Endothelial cell of umbilical vein (primary cell): Measurements from ENCODE around the gene TLE3. TPM values are rescaled to one million over a fixed set of nuclear protein-coding genes. Genes with fewer than 3 reads are reported as not detected.

ENCODE experiments used
- BruUV-seq: library from RNA; stranded (reverse); fragments of 400-500 nt; replicated peaks from 2 replicates; lab custom pipeline; 2021; lab: Mats Ljungman, UMichigan
- CTCF ChIA-PET: fragments of 300-600, 350-600 bp; sonication (Branson Sonifier 250); formaldehyde crosslinking; loops from one replicate; lab custom pipeline; 2021; ENCODE audit warnings: antibody characterized with exemption, inconsistent platforms; lab: Charles Lee
- POLR2A ChIA-PET: fragments of 300-600, 350-600 bp; sonication (Branson Sonifier 250); formaldehyde crosslinking; loops from one replicate; lab custom pipeline; 2021; ENCODE audit warnings: antibody characterized with exemption, inconsistent platforms; lab: Charles Lee
- DNase-seq: peaks from one replicate; pipeline ENCODE4 v3.0.0-alpha.2; 2011; ENCODE audit warnings: low read depth, low spot score
- FAIRE-seq: peaks from 2 replicates; lab custom pipeline; 2011; peaks lifted over from hg19 to GRCh38; lab: Jason Lieb, UNC
- H2AFZ ChIP-seq: 2 replicates; pipeline ENCODE4 v1.6.0; 2012; ENCODE audit warnings: low read depth, low read length, control low read depth, inconsistent platforms
- H3K27ac ChIP-seq: 2 replicates; pipeline ENCODE4 v1.5.1; 2011; ENCODE audit warnings: low read depth, mild to moderate bottlenecking, control low read depth, low read length, moderate library complexity; ENCODE audit not compliant: insufficient read depth
- H3K27me3 ChIP-seq, 2 experiments: 2 replicates each; pipeline versions ENCODE4 v1.6.0 to v1.6.1; 2011; ENCODE audit warnings: low read length in 2 of 2, mixed read lengths in 1 of 2; ENCODE audit not compliant: control insufficient read depth in 2 of 2, insufficient read depth in 2 of 2
- H3K36me3 ChIP-seq, 2 experiments: 2 replicates in 1 of 2; 3 replicates in 1 of 2; pipeline ENCODE4 v1.5.1; 2011; ENCODE audit warnings: low read length in 2 of 2, mild to moderate bottlenecking in 1 of 2, moderate library complexity in 1 of 2; ENCODE audit not compliant: control insufficient read depth in 2 of 2, insufficient read depth in 2 of 2; ENCODE audit errors: extremely low read depth in 1 of 2
- H3K4me1 ChIP-seq: 3 replicates; pipeline ENCODE4 v1.5.1; 2011; ENCODE audit warnings: mild to moderate bottlenecking, low read length; ENCODE audit not compliant: control insufficient read depth, insufficient read depth; ENCODE audit errors: extremely low read depth
- H3K4me2 ChIP-seq: 2 replicates; pipeline ENCODE4 v1.6.1; 2011; ENCODE audit warnings: low read length, control low read depth, mixed read lengths; ENCODE audit not compliant: insufficient read depth
- H3K4me3 ChIP-seq, 3 experiments: fragments of 200-600 bp in 1 of 3; sonication (generic), shearing (Covaris generic) in 1 of 3; replicated peaks in 1 of 3; 2 replicates each; pipeline ENCODE4 v1.5.1; 2011 to 2016; ENCODE audit warnings: control low read depth in 3 of 3, low read length in 3 of 3, mild to moderate bottlenecking in 2 of 3, inconsistent platforms in 1 of 3, low read depth in 1 of 3, moderate library complexity in 1 of 3; ENCODE audit not compliant: insufficient read depth in 1 of 3
- H3K79me2 ChIP-seq: 2 replicates; pipeline ENCODE4 v1.6.0; 2012; ENCODE audit warnings: low read length, inconsistent platforms; ENCODE audit not compliant: control insufficient read depth, insufficient read depth
- H3K9ac ChIP-seq: replicated peaks from 2 replicates; pipeline ENCODE3; 2011; ENCODE audit warnings: low read length, control low read depth; ENCODE audit not compliant: insufficient read depth; ENCODE audit errors: extremely low read depth
- H3K9me1 ChIP-seq: replicated peaks from 3 replicates; pipeline ENCODE4 v1.6.0; 2011; ENCODE audit warnings: mild to moderate bottlenecking, low read length; ENCODE audit not compliant: control insufficient read depth, insufficient read depth; ENCODE audit errors: extremely low read depth
- H3K9me3 ChIP-seq: replicated peaks from 2 replicates; pipeline ENCODE4 v1.5.1; 2012; ENCODE audit warnings: low read length, inconsistent platforms; ENCODE audit not compliant: control insufficient read depth, insufficient read depth
- H4K20me1 ChIP-seq: replicated peaks from 2 replicates; pipeline ENCODE3; 2011; ENCODE audit warnings: mild to moderate bottlenecking, low read length; ENCODE audit not compliant: control insufficient read depth, insufficient read depth; ENCODE audit errors: extremely low read depth
- EZH2 ChIP-seq: IDR thresholded peaks from 2 replicates; pipeline ENCODE4 v1.6.1; 2012; ENCODE audit warnings: borderline replicate concordance, low read depth, mild to moderate bottlenecking, moderate library complexity, low read length, inconsistent platforms; ENCODE audit not compliant: severe bottlenecking
- FOS ChIP-seq: IDR thresholded peaks from 2 replicates; pipeline ENCODE4 v1.6.1; 2011; ENCODE audit warnings: mild to moderate bottlenecking, low read length, moderate library complexity, borderline replicate concordance; ENCODE audit not compliant: insufficient read depth
- GATA2 ChIP-seq: IDR thresholded peaks from 2 replicates; pipeline ENCODE4 v1.7.0; 2011; ENCODE audit warnings: low read depth, mild to moderate bottlenecking, moderate library complexity, mixed read lengths, low read length; ENCODE audit not compliant: insufficient read length, insufficient read depth
- JUN ChIP-seq: IDR thresholded peaks from 2 replicates; pipeline ENCODE4 v1.6.1; 2011; ENCODE audit warnings: borderline replicate concordance, low read depth; ENCODE audit not compliant: insufficient read length, insufficient read depth
- MAX ChIP-seq: IDR thresholded peaks from 2 replicates; pipeline ENCODE4 v1.6.1; 2011; ENCODE audit not compliant: insufficient read depth, insufficient read length
- MYC ChIP-seq: IDR thresholded peaks from one replicate; pipeline ENCODE4 v1.6.1; 2011; ENCODE audit warnings: mild to moderate bottlenecking, low read depth, low read length
- POLR2A ChIP-seq: IDR thresholded peaks from 2 replicates; pipeline ENCODE4 v1.6.1; 2012; ENCODE audit warnings: low read depth, mild to moderate bottlenecking, control low read depth, low read length
- POLR2AphosphoS5 ChIP-seq: IDR thresholded peaks from 2 replicates; pipeline ENCODE4 v1.6.1; 2012; ENCODE audit warnings: low read depth, mild to moderate bottlenecking, control low read depth, low read length, moderate library complexity; ENCODE audit not compliant: insufficient read depth
- dilution Hi-C: fragments of 300-500 bp; cut with MboI; formaldehyde crosslinking; loops from one replicate; pipeline ENCODE4 v1.15.0; 2019; ENCODE audit warnings: low sequenced_read_pairs; ENCODE audit not compliant: extremely low pct_ligation_motif_present
- intact Hi-C: fragments of 100-400 bp; cut with micrococcal nuclease; formaldehyde crosslinking; loops from one replicate; pipeline ENCODE4 v1.10.0; 2022
- polyA plus RNA-seq, 4 experiments: library from polyadenylated mRNA; depleted of rRNA in 3 of 4; stranded (reverse) in 3 of 4; unstranded in 1 of 4; fragments of >200 nt; gene quantifications; 2 replicates each; pipeline versions ENCODE4 v1.2.1 to v1.2.3, GENCODE V29; 2011 to 2012; ENCODE audit warnings: missing spikeins in 1 of 4
- total RNA-seq: library from RNA; stranded (reverse); gene quantifications from 2 replicates; pipeline ENCODE4 v1.2.3, GENCODE V29; 2021
- TF ChIP-seq, protein P1 (sequence below), 2 donors: IDR thresholded peaks; 1 replicate in 1 of 2; 2 replicates in 1 of 2; pipeline ENCODE4 v1.5.1; 2011; ENCODE audit warnings: low read length in 2 of 2, mild to moderate bottlenecking in 2 of 2, moderate library complexity in 2 of 2, control low read depth in 1 of 2, inconsistent platforms in 1 of 2, low read depth in 1 of 2; ENCODE audit not compliant: insufficient read depth in 1 of 2; ENCODE audit errors: extremely low read depth in 1 of 2

TLE3 gene
- total and polyA plus RNA-seq, 2 donors (not counting 3 experiments of a cell fraction or from before 2014, with no cell fraction given), result 40.5 to 56.9 TPM

DNA sequence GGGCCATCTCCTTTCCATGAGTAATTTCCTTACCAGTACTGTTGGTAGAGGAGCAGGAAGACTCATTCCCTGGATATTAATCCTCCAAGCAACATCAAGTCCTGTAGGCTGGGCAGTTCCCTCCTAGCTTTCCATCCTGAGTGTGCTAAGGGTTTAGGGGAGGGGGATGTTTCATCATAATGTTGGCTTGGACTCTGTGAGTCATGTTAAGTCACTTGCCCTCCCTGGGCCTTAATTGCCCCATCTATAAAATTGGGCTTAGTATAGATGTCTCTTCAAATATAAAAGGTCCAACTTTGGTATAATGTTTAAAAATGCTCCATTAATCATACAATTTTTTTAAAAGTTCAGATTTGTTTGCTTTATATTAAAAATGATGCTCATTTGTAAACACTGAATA is 52.7 kb downstream of the TLE3 start:
- no TSS peak for BruUV-seq
- H3K9me1 ChIP-seq, result no peaks in the 10 kb centered on the region
- FAIRE-seq (no peak), DNase-seq (no peak)
- H3K4me3 ChIP-seq, result no peak overlapping the region
- no peak overlapping the region for H2AFZ ChIP-seq
- H3K9me3 ChIP-seq, result no peaks in the 10 kb centered on the region
- no peak overlapping the region for H3K27ac ChIP-seq
- no peak overlapping the region for H3K4me2 ChIP-seq
- H3K9ac ChIP-seq, result no peak overlapping the region
- CTCF ChIA-PET, result interaction anchor here (1.4 kb wide), 1 partner anchor 16 kb away, joined by 4 read pairs; no protein-coding TSS in a partner anchor
- H4K20me1 ChIP-seq, result no peaks in the 10 kb centered on the region
- H3K79me2 ChIP-seq, result no peaks in the 10 kb centered on the region
- no peaks in the 10 kb centered on the region for H3K4me1 ChIP-seq
- intact Hi-C loops, result no loop called here
- TF ChIP-seq FOS (peak; percentile 19), MAX (no peak)
- dilution Hi-C loops, result no loop called here
- POLR2A ChIA-PET, result no interaction called here
- peaks cover 5 to 12% of the 10 kb centered on the region in 2 experiments for H3K36me3 ChIP-seq
- H3K27me3 ChIP-seq, result peaks cover 4 to 5% of the 10 kb centered on the region in 2 experiments

- CTCF ChIA-PET, result interaction anchor here (1.4 kb wide), 1 partner anchor 15 kb away, joined by 4 read pairs; no protein-coding TSS in a partner anchor
- Histone ChIP-seq H3K27ac (no peak overlapping the region), H3K9ac (no peak overlapping the region), H3K9me3 (no peaks in the 10 kb centered on the region), H4K20me1 (no peaks in the 10 kb centered on the region), H3K4me2 (no peak overlapping the region), H3K4me1 (no peaks in the 10 kb centered on the region), H3K36me3 (peaks cover 0 to 5% of the 10 kb centered on the region in 2 experiments), H3K27me3 (peaks cover 6 to 8% of the 10 kb centered on the region in 2 experiments), H2AFZ (no peak overlapping the region), H3K79me2 (no peaks in the 10 kb centered on the region), H3K9me1 (no peaks in the 10 kb centered on the region), H3K4me3 (no peak overlapping the region)
- DNase-seq, result no peak
- no TSS peak for BruUV-seq
- dilution Hi-C loops, result no loop called here
- TF ChIP-seq POLR2A, result no peak
- no peak for TF ChIP-seq POLR2AphosphoS5
- no peak for TF ChIP-seq JUN
- TF ChIP-seq, protein P1, sequence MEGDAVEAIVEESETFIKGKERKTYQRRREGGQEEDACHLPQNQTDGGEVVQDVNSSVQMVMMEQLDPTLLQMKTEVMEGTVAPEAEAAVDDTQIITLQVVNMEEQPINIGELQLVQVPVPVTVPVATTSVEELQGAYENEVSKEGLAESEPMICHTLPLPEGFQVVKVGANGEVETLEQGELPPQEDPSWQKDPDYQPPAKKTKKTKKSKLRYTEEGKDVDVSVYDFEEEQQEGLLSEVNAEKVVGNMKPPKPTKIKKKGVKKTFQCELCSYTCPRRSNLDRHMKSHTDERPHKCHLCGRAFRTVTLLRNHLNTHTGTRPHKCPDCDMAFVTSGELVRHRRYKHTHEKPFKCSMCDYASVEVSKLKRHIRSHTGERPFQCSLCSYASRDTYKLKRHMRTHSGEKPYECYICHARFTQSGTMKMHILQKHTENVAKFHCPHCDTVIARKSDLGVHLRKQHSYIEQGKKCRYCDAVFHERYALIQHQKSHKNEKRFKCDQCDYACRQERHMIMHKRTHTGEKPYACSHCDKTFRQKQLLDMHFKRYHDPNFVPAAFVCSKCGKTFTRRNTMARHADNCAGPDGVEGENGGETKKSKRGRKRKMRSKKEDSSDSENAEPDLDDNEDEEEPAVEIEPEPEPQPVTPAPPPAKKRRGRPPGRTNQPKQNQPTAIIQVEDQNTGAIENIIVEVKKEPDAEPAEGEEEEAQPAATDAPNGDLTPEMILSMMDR (IDR thresholded peaks at IDR 0.05; ENCODE audit: extremely low read depth in 1 of 2, insufficient read depth in 1 of 2, low read depth in 1 of 2, low read length in 2 of 2), result no peak
- no peak for TF ChIP-seq EZH2
- no peak for TF ChIP-seq FOS
- TF ChIP-seq MAX, result no peak
- no peak for TF ChIP-seq GATA2
- no peak for TF ChIP-seq MYC
- intact Hi-C loops, result no loop called here
- FAIRE-seq, result no peak
- POLR2A ChIA-PET, result no interaction called here
Measured at GRCh38 chr15:70044168-70044567, 53.5 kb downstream of the TLE3 start.
